HG02981 (cell line): ENCODE measurements around the gene LMAN2L.

Source experiments
- ATAC-seq: cut with Tn5 transposase; IDR thresholded peaks from one replicate; pipeline ENCODE4 v1.9.1; 2021; ENCODE audit warnings: mild to moderate bottlenecking, moderate library complexity; ENCODE audit not compliant: unreplicated experiment

LMAN2L gene, protein sequence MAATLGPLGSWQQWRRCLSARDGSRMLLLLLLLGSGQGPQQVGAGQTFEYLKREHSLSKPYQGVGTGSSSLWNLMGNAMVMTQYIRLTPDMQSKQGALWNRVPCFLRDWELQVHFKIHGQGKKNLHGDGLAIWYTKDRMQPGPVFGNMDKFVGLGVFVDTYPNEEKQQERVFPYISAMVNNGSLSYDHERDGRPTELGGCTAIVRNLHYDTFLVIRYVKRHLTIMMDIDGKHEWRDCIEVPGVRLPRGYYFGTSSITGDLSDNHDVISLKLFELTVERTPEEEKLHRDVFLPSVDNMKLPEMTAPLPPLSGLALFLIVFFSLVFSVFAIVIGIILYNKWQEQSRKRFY

DNA sequence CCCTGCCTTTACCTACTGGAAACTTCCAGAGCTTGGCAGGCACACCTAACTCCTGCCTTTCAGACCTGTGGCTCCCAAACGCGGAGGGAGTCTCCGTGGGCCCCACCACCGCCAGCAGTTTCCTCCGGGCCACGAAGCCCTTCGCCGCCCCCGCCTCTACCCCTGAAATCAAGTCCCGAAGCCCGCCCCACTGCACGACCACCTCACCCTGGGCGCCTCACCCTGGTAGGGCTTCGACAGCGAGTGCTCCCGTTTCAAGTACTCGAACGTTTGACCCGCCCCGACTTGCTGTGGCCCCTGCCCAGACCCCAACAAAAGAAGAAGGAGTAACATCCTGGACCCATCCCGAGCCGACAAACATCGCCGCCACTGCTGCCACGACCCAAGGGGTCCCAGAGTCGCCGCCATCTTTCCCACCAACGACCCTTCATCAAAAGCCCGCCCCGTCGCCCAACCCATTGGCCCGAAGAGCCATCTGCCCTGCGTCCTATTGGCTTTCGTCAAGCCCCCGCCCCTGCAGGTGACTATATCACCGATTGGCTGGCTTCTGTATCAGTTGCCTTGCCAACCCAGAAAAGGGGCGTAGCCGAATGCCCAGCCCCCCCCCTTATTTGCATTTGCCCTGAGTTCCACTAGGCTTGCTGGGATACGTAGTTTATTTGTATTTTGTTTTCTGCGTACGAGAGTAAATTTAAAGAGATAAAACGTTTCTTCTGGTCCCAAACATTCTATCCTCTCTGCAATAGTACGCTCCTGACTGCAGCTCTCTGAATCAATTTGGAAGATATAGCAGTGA is at the start of gene LMAN2L:
LMAN2L (minus strand) TSS at position 432 of the 796 bp plus-strand sequence; CDS start at position 408, 24 bp downstream.
- peak; percentile 99 for ATAC-seq

DNA sequence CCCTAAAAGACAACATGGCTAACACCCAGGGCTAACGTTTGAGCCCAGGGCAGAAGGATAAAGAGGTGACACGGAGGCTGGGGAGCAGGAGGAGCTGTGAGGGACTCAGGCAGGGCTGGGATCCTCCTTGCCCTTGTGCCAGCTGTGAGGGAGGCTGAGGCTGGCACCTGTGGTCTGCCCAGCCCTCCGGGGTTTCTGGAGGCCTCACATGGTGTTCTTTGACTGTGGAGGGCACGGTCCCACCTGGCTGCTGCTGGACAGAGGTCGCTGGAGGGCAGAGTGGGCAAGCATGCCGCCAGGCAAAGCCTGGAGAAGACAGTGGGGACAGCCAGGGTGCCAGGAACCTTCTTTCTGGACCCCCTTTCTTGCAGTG is 49.4 kb upstream of the LMAN2L start:
- no peak for ATAC-seq

DNA sequence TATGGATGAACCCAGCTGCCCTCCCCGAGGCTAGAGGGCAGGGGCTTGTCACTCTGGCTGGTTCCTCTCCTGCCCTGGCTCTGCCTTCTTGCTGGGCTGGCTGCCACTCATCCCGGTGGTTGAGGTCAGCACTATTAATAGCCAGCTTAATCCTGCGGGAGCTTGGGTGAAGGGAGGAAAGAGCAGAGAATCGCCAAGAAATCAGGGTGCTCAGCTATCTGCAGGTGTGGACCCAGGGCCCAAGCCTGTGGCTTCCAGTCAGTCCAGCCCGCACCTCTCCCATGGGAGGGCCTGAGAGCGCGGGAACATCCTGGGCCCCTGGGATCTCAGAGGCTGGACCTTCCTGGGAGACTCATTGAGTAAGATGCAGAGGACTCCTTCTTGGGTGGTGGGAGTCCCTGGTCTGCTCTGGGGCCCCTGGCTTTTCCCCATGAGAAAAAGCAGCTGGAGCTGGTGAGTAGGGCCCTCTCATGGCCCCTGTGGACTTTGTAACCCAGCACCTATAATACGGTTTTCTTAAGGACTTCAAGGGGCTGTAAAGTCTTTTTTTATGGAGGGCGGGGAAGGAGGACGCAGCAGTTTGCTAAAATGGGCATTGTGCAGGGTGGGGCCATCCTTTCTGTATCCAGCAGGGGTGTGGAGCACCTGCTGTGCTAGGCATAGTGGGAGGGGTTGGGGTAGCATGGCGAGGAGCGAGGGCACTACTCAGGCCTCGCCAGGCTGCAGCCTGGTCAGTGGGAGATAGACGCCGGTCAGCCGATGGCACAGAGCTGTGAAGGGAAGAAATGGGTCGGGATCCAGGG is 48.8 kb upstream of the LMAN2L start:
- no peak for ATAC-seq

DNA sequence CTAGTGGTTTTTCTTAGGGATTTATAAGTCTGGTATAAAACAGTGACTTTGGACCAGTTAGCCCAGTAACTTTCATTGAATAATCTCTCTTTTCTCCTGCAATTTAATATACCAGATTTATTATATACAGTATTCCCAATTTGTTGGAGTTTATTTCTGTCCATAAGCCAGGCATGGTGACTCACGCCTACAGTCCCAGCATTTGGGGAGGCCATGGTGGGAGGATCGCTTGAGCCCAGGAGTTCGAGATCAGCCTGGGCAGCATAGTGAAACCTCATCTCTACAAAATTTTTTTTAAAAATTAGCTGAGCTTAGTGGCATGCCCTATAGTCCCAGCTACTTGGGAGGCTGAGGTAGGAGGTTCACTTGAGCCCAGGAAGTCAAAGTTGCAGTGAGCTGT is 47.5 kb upstream of the LMAN2L start:
- ATAC-seq = no peak

DNA sequence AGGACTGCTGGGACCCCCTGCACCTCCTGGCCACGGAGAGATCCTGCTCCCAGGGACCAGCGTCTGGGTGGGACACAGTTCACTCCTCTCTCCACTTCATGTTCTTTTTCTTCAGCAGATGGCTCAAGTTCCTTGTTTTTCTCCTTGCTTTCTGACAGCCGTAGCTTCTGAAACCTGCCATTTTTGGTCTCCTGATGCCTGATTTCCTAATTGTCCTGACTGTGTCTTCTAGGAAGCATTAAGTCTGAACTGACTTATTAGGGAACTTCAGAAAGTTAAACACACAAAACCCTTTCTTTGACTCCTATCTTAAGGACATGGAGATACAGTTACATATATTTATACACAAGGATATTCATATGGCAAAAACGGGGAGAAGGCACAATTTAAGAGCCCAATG is 43.5 kb upstream of the LMAN2L start:
- ATAC-seq = no peak

DNA sequence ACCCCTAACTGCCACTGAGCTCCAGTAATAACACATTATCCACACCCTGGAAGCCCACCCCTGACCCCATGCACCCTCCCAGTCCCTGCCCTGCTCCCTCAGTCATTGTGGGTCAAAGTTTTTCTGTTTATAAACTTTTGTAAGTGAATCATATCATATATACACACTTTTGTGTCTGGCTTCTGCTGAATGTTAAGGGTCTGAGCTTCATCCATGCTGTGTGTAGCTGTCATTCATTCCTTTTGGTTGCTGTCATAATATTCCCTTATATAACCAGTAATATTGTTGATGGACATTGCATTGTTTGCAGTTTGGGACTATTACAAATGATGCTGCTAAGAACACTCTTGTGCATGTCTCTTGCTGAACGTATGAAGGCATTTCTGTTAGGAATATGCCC is 35.3 kb upstream of the LMAN2L start:
- no peak for ATAC-seq

DNA sequence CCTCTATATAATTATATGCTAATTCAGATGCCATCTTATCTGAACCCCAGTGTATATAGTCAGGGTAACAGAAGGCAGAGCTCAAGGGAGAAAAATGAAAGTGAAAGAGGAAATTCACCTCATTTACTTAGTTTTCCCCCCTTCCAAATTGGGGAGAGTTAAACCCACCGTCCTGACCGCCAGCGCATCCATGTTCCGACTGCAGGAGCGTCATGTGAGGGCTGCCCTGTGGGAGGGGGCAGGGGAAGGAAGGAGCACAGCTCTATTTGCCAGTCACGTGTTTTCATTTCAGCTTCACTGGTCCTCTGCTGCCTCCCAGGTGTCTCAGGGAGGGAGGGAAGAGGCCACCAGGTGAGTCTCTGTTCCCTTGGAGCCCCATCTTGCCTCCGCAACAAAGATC is 34.1 kb upstream of the LMAN2L start:
- no peak for ATAC-seq

DNA sequence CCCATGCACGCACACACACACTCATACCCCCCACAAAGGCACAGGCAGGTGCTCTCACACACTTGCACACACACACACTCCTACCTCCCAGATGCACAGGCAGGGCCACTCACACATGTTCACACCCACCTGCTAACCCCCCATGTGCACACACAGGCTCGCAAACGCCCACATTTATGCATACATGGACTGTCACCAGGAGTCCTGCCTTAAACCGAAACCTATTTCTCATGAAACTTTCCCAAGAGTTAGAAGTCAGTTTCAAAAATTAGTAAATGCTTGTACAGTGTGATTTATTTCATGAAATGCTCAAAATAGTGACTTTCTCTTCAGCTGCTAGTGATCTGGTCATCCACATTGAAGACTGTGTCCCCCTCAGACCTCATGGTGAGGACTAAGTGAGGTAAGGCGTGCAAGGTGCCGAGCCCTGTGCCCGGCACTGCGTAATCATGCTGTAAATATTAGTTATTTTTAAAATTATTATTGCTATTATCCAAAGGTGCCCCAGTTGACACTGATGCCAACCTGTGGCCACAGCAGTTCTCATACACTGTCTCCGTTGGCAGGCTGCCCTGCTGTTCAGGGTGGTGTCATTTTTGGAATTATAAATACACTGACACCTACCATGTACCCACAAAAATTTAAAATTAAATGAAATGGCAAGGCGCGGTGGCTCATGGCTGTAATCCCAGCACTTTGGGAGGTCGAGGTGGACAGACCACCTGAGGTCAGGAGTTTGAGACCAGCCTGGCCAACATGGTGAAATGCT is 33.2 kb upstream of the LMAN2L start:
- ATAC-seq = no peak

DNA sequence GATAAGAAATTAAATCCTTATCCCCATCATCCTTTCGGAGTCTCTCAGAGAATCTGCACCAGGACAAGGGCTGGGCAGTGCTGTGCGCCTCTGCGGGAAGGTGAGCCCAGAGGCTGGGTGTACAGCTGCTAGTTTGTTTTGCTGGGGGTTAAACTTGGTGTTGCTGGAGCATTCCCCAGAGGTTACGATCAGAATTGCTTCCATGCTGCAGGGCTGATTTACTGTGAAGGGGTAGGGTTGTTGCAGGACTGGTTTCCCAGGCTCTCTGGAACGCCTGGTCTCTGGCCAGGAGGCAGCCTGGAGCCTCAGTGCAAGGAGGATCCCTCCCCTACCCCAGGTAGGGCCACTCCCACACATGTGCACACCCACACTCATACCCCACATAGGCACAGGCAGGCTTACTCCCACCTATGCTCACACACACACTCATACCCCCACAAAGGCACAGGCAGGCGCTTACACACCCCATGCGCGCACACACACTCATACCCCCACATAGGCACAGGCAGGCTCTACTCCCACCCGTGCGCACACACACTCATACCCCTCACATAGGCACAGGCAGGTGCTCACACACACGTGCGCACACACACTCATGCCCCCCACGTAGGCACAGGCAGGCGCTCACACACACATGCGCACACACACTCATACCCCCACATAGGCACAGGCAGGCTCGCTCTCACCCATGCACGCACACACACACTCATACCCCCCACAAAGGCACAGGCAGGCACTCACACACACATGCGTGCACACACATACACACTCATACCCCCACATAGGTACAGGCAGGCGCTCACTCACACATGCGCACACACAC is 32.1 kb upstream of the LMAN2L start:
- ATAC-seq = no peak

DNA sequence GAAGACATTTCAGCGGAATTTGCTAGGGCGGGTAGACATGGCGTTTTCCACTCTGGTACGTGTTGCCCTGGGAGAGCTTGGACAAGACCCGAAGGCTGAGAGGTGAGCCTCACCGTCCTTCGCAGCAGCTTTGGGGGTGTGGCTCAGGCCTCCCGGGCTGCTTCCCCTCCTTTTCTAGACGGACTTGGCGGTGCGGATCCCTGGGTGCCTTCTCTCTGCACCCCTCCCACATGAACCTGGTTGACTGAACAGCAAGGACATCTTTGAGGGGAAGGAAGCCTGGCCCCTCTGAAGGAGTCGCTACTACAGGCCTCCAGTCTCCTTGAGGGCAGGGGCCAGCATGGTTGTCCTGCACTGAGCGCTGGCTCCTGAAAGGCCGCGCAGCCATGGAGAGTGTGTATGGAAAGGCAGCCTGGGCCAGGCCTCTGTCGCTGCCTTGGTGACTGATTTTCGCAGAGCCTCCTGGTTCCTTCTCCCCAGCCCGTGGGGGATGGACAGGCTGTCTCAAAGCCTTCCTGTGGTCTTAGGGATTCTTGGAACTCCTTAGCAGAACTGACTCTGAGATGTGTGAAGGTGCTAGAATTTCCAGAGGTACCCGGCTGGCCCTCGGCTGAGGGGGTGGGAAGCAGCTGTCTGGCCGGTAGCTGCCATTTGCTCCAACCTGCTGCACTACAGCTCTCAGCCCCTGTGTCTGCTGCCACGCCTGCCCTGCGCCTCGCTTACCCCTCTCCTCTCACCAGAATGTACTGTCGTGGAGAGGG is 30.8 kb upstream of the LMAN2L start:
- no peak for ATAC-seq

DNA sequence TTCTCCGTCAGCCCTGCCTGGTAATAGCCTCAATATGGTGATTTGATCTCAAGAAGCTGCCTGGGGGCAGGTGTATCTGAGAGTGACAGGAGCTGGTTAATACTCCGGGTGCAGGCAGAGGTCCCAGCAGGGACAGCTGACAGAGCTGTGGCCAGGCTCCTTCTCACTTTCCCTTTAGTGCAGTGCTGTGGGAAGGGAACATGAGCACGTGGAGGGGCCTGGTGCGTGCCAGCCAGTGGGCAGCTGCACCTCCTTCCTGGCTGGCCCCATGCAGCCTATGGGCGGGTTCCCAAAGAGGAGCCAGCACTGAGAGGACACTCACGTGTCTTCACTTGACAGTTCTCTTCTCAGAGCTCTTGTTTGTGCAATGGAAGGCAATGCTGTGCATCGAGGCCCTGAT is 29.9 kb upstream of the LMAN2L start:
- no peak for ATAC-seq

DNA sequence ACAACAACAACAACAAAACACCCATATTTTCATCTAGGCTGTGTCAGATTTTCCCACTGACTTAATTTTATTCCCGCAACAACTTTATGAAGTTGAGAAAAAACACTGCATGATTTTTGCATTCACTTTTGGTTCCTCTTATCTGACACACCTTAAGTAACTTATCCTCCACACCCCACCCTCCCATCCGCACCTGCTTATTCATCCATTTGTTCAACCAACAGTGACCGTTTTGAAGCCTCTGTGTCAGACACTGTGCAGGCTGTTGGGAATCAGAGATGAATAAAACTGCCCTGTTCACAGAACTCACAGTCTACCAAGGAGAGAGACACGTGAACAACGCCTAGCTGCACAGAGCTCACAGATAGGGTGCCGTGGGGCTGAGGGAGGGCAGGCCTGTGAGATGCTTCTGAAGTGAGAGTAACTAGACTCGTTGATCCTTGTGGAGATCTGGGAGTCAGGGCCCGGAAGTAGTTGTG is 28.3 kb upstream of the LMAN2L start:
- ATAC-seq = no peak

DNA sequence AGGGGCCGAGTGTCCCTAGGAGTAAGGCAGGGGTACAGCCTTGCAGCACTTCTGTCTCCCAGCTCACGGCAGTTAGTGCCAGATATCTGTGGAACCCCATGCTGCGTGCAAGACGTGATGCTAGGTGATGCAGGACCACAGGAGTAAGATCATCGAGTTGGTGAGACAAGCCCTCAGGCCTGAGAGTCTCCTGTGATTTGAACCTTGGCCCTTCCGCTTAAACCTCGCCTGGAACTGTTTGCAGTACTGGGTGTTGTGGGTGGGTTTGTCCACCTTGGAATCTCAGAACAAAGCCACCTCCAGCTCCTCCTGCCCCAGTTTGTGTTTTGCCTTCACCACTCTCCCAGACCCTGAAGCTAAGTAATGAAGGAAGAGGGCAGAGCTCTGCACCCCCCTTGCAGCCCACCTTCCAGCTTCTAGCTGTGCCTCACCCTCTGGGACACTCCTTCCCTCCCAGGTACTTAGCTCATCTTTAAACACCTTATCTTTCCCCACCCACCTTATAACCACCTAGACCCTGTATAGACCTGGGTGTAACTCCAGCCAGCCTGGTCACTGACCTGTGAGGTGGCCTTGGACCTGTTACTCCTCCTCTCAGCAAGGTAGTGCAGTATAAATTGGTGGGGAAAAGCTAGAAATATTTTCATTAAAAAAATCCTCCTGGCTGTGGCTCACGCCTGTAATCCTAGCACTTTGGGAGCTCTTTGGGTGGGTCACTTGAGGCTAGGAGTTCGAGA is 27.4 kb upstream of the LMAN2L start:
- no peak for ATAC-seq

DNA sequence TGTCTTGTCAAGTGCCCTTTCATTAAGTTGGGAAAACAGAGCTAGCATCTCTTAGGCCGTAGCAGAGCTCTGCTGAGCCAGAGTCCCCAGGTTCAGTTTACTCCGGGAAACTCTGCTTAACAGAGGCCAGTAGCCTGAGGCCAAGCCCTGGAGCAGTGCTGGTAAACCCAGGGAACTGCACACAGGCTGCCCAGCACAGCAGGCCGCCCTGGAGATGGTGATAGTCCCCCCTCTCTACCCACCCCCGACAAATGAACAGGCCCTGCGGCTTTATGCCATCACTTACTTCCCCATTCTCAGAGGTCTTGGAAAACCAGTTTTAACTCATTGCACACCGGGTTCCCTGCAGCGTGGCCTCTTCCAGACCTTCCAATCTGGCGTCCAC is 24.4 kb upstream of the LMAN2L start:
- no peak for ATAC-seq

DNA sequence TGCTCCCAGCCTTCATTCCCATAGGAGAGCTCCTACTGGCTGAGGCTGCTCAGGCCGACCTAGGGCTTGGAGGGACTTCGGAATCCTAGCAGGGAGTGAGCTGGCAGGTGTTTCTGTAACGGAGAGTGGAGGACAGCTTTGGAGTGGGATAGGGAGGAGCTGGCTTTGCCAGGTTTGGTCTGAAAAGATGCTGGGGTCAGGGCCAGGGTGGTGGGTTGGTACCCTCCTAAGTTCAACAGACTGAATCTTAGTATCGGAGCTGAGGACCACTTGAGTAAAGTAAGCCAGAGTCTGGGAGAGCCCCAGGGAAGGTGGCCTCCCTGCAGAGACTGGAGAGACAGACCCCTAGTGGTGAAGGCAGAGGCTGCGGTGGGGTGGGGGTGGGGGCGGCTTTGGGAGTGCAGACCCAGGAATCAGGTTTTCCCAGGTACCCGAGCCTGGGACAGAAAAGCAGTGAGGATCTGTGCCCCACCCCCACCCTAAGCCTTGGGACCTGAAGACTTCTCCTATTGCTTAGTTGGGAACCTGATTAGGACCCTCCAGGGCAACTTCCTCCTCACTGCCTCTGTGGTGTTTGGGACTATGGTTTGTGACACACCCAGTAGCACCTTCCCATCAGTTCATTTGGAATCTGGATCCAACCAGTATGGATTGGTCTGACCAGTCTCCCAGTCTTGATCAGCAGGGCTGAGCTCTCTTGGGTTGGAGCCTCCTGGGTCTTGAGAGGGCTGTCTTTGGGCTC is 23.8 kb upstream of the LMAN2L start:
- no peak for ATAC-seq

DNA sequence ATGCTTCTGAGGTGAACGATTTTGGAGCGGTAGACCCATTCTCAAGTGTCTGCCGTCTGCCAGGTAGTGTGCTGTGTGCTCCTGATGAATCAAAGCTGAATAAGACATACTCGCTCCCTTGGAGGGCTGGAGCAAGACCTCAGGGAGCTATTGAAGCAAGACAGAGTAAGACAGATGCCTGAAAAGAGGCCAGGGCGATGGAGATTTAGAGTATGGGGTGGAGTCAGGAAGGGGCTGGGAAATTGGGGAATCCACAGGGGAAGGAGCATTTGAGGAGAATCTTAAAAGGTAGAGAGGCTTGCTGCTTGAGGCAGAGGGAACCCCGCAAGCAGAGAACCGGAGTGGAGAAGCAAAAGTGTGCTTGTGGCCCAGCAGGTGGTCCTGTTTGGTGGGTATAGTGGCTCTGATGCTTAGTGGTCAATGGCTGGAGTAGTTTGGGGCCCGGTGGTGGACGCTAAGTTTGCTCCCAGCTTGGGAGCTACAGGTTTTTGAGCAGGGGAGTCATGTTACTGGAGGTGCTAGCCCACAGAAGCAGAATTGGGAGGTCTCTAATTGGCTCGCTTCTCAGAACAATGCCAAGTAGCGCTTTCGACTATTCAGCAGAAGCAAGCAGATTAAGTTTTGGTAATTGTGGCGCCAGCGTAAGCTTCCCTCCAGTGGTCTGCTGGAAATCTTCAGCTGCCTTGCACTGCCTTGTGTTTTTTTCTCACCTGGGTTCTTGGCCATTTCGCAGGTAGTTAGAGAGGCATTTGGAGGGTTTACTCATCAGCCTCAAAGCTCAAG is 22.9 kb upstream of the LMAN2L start:
- no peak for ATAC-seq
